HG03064 (cell line): ENCODE measurements around the gene CD300H.
A peak's percentile ranks its signal among the peaks of the same experiment; 100 is the strongest.
"Not testable (repeated sequence)": the region's sequence is repeated elsewhere in the genome, so short reads cannot be mapped to it uniquely, and the experiment has no call there.

Experiments used
- ATAC-seq: cut with Tn5 transposase; IDR thresholded peaks from one replicate; pipeline ENCODE4 v1.9.1; 2021; ENCODE audit warnings: low read depth; ENCODE audit not compliant: unreplicated experiment

CD300H gene

DNA sequence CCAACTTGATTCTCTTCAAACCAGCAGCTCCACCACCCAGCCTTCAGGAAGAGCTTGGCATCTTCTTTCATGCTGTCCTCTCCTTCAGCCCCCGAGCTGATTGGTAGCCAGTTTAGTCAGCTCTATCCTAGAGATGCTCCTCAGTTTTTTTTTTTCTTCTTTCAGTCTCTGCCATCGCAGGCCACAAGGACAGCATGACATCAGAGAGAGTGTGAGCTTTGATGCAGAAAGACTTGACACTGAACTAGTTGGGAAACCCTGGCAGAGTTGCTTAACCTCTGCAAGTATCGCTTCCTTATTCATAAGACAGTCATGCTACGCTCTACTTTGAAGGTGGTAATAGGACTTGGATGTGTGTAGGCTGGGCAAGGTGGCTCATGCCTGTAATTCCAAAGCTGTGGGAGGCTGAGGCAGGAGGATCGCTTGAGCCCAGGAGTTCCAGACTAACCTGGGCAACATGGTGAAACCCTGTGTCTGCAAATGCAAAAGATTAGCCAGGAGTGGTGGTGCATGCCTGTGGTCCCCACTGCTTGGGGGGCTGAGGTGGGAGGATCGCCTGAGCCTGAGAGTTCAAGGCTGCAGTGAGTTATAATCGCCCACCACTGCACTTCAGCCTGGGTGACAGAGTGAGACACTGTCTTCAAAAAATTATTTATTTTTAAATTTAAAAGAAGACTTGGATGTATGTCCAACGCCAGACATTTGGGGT lies 38.7 kb downstream of the CD300H start:
- ATAC-seq = no peak

DNA sequence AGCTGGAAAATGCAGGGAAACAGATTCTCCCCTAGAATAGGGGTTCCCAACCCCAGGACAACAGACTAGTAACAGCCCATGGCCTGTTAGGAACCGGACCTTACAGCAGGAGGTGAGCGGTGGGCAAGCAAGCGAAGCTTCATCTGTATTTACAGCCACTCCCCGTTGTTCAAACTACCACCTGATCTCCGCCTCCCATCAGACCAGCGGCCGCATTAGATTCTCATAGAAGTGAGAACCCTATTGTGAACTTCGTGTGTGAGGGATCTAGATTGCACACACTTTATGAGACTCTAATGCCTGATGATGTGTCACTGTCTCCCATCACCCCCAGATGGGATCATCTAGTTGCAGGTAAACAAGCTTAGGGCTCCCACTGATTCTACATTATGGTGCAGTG lies 39.6 kb downstream of the CD300H start:
- ATAC-seq = no peak

DNA sequence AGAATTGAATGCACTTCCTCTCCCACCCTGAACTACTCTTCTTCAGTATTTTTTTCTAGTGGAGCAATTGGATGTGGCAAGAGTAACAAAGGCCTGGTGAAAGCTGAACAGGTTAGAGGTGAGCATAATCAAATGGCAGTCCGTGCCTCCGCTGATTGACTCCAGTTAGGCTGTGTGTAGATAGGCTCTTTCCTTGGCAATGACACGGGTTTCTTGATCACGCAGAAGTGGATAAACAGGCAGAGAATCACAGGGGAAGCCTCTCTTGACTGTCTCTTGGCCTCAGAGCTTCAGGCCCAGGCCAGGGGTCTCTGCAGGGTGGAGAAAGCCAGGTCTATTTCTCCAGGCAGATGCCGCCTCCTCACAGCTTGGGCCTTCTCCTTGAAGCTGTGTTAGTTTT lies 40.2 kb downstream of the CD300H start:
- no peak for ATAC-seq

DNA sequence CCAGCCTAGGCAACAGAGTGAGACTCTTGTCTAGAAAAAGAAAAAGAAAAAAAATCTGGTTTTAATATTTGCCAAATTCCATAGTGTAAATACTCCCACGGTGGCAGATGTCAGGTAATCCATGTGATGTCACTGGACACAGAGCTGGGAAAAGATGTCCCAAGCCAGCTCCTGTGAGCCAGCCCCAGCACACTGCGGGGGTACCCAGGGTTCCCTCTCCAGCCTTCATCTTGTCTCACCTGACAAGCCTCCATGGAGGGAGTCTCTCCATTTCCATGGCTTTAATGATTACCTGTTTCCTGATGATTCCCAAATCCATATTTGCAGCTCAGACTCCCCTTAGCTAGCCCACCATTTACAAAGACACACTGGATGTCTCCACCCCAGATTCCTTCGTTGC lies 40.6 kb downstream of the CD300H start:
- no peak for ATAC-seq

DNA sequence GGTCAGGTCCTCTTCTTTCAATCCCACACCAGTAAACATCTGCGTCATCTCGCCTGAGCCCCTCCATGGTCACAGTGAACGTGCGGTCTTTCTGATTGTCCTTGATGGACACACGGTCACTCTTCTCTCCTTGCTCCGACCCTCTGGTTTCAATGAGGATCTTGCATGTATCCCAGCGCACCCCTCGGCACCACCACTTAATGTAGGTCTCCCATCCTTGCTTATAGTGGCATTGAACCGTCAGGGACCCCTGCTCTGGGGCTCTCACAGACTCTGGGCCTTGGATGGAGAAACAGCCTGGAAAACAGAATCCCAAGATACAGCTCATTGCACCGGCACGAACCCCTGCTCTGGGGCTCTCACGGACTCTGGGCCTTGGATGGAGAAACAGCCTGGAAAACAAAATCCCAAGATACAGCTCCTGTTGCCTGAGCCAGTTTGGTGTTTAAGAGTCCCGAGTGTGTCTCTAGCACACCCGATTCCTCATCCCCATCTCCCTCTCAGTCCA lies 41.5 kb downstream of the CD300H start:
- no peak for ATAC-seq

DNA sequence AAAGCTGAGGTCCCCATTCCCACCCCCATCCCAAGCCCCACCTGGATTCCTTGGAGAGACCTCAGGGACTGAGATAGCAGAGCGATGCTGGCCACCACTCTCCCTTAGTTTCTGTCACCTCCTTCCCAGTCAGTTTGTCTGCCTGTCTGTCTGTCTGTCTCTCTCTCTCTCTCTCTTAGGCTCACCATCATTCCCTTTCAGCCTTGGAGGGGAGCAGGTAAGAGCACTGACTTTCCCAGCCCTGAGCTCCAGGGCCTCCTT lies 41.9 kb downstream of the CD300H start:
- ATAC-seq = no peak

DNA sequence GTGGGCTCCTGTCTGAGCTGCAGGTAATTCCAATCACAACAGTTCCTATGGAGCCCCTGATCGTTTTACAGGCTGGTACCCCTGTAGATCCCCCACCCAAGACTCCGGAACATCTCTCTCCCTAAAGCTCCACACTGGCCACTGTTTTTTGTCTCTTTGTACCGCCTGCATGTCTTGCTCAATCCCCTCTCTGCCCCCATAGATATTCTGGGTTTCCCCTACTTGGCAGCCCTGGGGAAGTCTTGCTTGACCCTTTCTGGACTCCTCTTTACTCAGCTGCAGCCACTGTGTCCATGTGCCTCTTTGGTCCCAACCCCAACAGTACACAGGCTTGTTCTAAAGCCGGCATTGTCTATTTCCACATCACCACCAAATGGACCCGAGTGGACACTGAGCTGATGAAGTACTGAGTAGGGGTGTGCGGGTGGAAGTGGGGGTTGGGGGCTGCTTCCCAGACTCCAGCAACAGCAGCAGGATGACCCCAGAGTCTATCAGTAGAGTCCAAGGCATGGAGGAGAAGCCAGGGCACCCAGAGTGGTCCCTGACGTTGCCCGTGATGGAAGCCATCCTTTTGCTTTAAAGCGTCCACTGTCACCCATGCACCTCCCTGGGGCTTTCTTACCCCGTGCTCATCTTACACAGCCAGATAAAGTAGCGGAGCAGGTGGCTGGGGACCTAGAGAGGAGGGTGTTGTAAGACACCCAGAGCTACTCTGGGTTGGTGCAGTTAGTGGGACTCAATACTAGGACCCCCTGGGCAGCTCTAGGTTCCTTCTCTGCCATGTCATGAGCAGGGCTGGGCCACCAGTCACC lies 42.5 kb downstream of the CD300H start:
- ATAC-seq = no peak

DNA sequence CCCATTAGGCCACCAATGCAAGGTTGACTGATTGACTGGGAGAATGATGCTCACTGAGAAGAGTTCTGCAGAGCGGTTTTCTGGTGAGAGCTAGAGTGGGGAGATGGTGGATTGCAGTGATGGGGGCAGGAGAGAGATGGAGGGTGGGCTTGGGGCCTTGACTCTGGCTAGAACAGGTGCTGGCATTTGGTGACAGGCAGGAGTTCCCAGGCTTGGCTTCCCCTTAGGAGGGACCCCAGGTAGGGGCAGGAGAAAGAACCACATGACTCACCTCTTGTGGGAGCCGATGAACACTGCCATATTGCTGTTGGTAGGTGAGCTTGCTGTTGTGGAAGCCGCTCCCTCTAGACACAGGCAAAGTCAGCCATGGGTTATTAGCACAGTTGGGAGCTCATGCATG lies 44.0 kb downstream of the CD300H start:
- no peak for ATAC-seq

DNA sequence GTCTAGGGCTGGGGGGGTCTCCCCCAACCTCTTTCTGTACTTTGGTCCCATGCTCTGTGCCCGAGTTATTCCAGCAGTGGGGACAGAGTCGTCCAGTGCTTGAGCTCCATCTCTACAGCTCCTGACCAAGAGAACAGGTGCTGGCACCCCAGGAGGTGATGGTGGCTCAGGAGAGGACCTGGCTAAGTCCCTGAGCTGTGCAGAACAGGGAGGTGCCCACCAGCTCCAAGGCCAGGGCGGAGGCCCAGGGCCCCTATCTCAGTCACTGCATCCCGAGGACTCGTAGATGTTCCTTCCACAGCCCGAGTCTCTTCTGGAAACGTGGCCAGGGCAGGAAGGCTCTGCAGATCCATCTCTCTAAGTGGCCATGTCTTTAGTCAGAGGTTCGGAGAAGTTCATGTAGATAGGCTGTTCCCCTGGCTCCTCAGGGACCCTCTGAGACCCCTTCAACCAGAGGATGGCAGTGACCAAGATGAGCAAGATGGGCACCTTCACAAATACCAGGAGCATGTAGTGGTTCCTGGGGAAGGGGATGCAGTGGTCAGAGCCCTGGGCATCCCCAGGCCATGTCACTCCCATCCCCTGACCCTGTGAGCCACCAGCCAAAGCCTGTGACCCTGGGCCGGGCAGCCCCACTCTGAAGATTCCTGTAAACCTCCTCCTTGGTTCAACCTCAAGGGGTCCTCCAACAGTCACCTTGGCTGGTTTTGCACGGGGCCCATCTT lies 44.8 kb downstream of the CD300H start:
- no peak for ATAC-seq

DNA sequence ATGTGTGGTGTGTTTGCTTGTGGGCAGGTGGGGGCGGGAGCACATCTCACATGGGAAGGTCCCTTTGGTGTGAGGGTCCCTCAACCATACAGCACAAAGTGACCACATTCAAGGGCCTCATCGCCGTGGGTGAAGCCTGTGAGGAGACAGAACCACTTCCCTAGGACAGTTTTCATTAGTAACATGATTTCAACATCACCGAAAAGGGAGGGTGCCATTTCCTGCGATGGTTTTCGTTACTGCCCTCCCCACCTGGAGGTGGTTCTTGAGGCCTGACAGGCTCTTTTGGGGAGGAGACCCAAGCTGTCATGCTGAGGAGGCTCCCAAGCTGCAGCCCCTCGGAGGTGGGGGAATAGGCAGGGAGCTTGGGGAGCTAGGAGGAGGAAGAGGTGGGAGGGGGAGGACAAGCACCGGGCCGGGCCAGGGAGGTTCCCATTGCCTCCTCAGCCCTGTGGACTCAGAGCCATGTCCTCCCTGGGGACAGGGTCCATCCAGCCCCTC lies 45.6 kb downstream of the CD300H start:
- ATAC-seq = no peak

DNA sequence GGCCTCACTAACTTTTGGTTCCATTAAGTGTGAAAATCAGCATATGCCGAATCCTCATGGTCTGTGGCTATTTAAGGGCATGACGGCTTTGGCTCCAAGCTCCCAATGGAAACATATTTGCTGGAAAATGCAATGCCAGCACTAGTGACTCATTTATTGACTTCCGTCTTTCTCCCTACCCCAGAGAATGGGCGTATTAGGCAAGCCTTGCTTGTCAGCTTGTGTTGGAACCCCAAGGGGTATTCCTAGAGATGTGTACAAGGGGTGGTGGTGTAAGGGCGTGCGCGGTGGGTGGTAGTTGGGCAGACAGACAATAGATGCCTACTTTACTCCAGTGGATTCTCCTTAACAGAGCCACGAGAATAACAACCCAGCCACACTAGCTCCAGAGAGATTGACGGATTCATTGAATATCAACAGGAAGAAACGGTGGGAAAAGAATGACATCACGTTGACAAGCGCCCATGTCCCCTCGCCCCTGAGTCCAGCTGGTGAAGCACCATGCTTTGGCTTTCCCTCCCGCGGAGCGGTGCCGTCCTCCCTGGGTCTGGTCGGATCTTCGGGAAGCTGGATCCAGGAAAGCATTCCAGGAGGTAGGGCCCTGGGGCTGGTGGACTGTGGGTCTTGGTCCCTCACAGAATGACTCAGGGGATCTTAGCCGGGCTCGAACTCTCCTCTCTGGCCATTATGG lies 46.4 kb downstream of the CD300H start:
- ATAC-seq = no peak

DNA sequence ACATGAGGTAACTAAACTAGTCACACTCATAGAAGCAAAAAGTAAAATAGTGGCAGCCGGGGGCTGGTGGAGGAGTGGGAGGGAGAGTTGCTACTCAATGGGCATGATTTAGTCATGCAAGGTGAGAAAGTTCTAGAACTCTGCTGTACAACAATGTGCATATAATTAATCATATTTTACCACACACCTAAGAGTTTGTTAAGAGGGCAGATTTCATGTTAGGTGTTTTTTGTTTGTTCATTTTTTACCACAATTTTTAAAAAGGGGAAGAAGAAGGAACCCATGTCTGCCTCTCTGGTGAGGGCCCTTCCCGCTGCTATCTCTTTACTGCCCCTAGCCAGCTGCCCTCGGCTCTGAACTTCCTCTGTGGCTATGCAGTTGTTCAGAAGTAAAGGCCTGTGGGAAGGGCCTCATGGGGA lies 47.3 kb downstream of the CD300H start:
- ATAC-seq = no peak

DNA sequence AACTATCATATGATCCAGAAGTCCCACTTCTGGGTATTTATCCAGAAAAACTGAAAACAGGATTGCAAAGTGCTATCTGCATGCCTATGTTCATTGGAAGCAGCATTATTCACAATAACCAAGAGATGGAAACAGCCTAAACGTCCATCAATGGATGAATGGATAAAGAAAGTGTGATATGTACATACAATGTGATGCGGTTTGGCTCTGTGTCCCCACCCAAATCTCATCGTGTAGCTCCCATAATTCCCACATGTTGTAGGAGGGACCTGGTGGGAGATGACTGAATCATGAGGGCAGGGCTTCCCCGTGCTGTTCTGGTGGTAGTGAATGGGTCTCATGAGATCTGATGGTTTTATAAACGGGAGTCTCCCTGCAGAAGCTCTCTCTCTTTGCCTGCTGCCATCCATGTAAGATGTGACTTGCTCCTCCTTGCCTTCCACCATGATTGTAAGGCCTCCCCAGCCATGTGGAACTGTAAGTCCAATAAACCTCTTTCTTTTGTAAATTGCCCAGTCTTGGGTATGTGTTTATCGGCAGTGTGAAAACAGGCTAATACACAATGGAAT lies 48.8 kb downstream of the CD300H start:
- ATAC-seq = not testable (repeated sequence)

DNA sequence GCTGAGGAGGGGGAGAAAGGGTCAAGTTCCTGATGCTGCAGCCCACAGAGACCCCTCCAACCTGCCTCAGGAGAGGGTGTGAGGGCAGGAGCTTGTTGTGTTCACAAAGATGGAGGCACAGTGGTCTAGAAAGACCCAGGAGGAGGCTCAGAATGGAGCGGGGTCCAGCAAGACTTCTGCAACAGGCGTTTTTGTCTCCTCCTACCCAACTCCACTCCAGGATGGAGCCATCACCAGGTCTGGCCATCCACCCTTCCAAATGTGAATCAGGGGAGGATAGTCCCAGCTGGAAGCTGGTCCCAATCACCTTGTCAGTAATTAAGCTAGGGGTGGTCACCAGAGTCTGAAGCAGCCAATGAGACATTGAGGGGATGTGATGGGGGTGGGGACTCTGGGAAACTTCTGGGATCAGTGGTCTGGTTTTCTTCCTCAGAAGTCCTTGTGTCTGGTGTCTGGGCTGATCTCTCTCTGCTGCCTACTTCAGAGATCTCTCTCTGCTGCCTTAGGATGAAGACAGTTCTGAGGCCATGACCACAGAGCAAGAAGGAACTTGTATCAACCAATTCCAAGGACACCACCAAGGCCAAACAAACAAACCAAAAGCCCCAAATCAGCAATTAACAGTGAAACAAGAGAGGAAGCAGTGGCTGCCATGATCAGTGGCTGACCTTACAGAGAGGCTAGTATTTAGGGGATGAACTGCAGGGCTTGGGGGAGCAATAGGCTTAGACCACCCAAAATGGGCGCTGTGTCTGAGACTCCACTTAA lies 50.6 kb downstream of the CD300H start:
- ATAC-seq = no peak

DNA sequence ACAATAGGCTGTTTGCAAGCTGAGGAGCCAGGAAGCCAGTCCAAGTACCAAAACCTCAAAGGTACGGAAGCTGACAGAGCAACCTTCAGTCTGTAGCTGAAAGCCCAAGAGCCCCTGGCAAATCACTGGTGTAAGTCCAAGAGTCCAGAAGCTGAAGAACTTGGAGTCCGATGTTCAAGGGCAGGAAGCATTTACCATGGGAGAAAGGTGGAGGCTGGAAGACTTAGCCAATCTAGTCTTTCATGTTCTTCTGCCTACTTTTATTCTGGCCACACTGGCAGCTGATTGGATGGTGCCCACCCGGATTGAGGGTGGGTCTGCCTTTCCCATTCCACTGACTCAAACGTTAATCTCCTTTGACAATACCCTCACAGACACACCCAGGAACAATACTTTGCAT lies 51.4 kb downstream of the CD300H start:
- ATAC-seq = no peak

DNA sequence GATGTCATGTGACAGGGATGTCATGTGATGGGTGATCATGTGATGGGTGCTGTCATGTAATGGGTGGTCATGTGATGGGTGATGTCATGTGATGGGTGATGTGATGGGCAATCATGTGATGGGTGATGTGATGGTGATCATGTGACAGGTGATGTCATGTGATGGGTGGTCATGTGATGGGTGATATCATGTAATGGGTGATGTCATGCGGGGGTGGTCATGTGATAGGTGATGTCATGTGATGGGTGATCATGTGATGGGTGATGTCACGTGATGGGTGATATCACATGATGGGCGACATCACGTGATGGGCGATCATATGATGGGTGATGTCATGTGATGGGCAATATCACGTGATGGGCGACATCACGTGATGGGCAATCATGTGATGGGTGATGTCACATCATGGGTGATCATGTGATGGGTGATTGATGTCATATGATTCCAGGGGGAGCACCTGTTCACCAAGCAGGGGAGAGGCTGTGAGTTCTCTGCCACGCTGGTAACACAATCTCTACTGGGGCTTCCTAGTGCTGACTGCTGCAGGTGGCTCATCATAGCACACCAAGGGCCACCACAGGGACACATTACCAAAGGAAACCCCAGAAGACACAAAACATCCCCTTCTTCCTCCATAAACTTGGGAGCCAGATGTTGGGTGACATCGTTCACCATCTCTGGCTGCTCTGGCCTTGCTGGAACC lies 52.5 kb downstream of the CD300H start:
- ATAC-seq = no peak

DNA sequence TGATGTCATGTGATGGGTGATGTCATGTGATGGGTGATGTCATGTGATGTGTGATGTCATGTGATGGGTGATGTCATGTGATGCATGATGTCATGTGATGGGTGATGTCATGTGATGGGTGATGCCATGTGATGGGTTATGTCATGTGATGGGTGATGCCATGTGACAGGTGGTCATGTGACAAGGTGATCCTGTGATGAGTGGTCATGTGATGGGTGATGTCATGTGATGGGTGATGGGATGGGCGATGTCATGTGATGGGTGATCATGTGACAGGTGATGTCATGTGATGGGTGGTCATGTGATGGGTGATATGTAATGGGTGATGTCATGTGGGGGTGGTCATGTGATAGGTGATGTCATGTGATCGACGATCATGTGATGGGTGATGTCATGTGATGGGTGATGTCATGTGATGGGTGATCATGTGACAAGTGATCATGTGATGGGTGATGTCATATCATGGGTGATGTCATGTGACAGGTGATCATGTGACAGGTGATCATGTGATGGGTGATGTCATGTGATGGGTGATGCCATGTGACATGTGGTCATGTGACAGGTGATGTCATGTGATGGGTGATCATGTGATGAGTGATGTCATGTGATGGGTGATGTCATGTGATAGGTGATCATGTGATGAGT lies 53.2 kb downstream of the CD300H start:
- ATAC-seq = no peak

DNA sequence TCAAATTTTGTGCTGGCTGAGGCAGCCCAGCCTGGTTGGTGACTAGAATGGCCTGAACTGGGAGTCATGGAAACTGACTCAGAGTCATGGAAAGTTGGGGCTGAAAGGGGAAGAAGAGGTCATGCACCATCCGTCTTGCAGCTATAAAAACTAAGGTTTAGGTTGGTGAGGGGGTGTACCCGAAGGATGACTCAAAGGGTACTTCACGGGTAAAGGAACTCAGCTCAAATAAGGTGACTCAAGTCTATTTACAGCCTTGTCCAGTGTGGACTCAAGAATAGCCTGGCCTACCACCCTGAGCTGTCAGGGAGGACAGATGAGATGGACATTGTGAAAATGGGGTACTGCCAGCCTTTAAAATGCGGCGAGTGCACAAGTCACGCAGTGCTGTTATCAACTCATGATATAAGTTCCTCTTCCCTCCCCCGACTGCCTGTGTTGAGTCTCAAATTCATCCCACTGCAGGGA lies 54.7 kb downstream of the CD300H start:
- ATAC-seq = peak; percentile 56

DNA sequence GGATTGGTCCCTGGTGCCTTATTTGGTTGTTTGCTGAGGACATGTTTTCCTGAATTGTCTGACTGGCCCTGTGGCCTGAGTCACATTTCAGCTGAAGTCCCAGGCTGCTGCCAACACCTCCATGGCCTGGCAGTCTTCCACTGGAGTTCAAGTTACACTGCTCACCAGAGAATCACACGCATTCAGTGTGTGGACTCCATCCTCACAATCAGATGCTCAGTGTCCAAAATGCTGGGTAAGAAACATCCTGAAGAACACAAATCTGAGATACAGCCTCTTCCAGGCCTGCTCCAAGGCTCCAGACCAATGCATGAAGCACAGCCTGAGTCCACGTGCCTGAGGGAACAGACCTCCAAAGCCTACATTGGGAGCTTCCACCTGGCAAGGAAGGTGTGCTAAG lies 55.3 kb downstream of the CD300H start:
- ATAC-seq = no peak
